Measurements from ENCODE around the gene NRSN2. TPM values are rescaled to one million over a fixed set of nuclear protein-coding genes. Genes with fewer than 3 reads are reported as not detected.
A peak's percentile ranks its signal among the peaks of the same experiment; 100 is the strongest.

Gene NRSN2
- total and polyA plus RNA-seq, 5 donors from 2014 or later, result 0.52 to 1.5 (median 1.3) TPM; not detected in 1

- Histone ChIP-seq H3K4me3 (ENCODE audit: low read depth, low read length) (no peak overlapping the region), H3K9me3 (ENCODE audit: control insufficient read depth in 2 of 2, low read length in 2 of 2) (no peaks in the 10 kb centered on the region), H3K36me3 (ENCODE audit: control insufficient read depth, insufficient read depth, low read length) (peaks cover 23% of the 10 kb centered on the region), H3K27ac (ENCODE audit: insufficient read depth, low read length, poor library complexity, severe bottlenecking) (no peak overlapping the region), H3K27me3 (ENCODE audit: control insufficient read depth, insufficient read depth, low read length) (no peaks in the 10 kb centered on the region), H3K4me1 (ENCODE audit: control insufficient read depth, insufficient read depth, low read length, poor library complexity, severe bottlenecking) (peaks cover 12% of the 10 kb centered on the region)
- H3K36me3 Mint-ChIP-seq, result peaks cover 17% of the 10 kb centered on the region
- ATAC-seq (ENCODE audit: low read depth in 2 of 2) (no peak), DNase-seq (no peak)
- no peak overlapping the region for H3K4me3 Mint-ChIP-seq
- H3K4me1 Mint-ChIP-seq, result peaks cover 0 to 18% (median 12%) of the 10 kb centered on the region in 4 donors
- no peaks in the 10 kb centered on the region for H3K27me3 Mint-ChIP-seq
- H3K27ac Mint-ChIP-seq, result peak overlapping the region in 1 of 3 donors; percentile 66
- no peaks in the 10 kb centered on the region for H3K9me3 Mint-ChIP-seq
Observed at GRCh38 chr20:400454-401275, 53.8 kb downstream of the NRSN2 start.

GRCh38 chr20:401682-402495 is 55.0 kb downstream of the NRSN2 start:
- Mint-ChIP-seq H3K4me1 (peaks cover 3 to 21% (median 15%) of the 10 kb centered on the region in 4 donors), H3K27ac (no peak overlapping the region), H3K4me3 (peak overlapping the region in 2 of 4 donors; percentile 4 to 62), H3K9me3 (no peaks in the 10 kb centered on the region), H3K36me3 (peaks cover 12% of the 10 kb centered on the region), H3K27me3 (peaks cover 2% of the 10 kb centered on the region)
- H3K36me3 ChIP-seq (ENCODE audit: control insufficient read depth, insufficient read depth, low read length), result peaks cover 11% of the 10 kb centered on the region
- no peak overlapping the region for H3K4me3 ChIP-seq (ENCODE audit: low read depth, low read length)
- peaks cover 12% of the 10 kb centered on the region for H3K4me1 ChIP-seq (ENCODE audit: control insufficient read depth, insufficient read depth, low read length, poor library complexity, severe bottlenecking)
- no peaks in the 10 kb centered on the region for H3K27me3 ChIP-seq (ENCODE audit: control insufficient read depth, insufficient read depth, low read length)
- DNase-seq (peak in 1 of 3 donors; percentile 38), ATAC-seq (ENCODE audit: low read depth in 2 of 2) (no peak)
- H3K27ac ChIP-seq (ENCODE audit: insufficient read depth, low read length, poor library complexity, severe bottlenecking), result no peak overlapping the region
- no peaks in the 10 kb centered on the region for H3K9me3 ChIP-seq (ENCODE audit: control insufficient read depth in 2 of 2, low read length in 2 of 2)

GRCh38 chr20:402496-402885 is 55.6 kb downstream of the NRSN2 start:
- ATAC-seq (ENCODE audit: low read depth in 2 of 2) (no peak), DNase-seq (peak in 1 of 3 donors; percentile 64)
- H3K27ac Mint-ChIP-seq, result peak overlapping the region in 1 of 3 donors; percentile 58

GRCh38 chr20:402898-403581 is 56.1 kb downstream of the NRSN2 start:
- DNase-seq (no peak), ATAC-seq (ENCODE audit: low read depth in 2 of 2) (no peak)
- Histone ChIP-seq H3K36me3 (ENCODE audit: control insufficient read depth, insufficient read depth, low read length) (no peaks in the 10 kb centered on the region), H3K27me3 (ENCODE audit: control insufficient read depth, insufficient read depth, low read length) (no peaks in the 10 kb centered on the region), H3K4me3 (ENCODE audit: low read depth, low read length) (no peak overlapping the region), H3K4me1 (ENCODE audit: control insufficient read depth, insufficient read depth, low read length, poor library complexity, severe bottlenecking) (peaks cover 19% of the 10 kb centered on the region), H3K9me3 (ENCODE audit: control insufficient read depth in 2 of 2, low read length in 2 of 2) (no peaks in the 10 kb centered on the region), H3K27ac (ENCODE audit: insufficient read depth, low read length, poor library complexity, severe bottlenecking) (no peak overlapping the region)
- Mint-ChIP-seq H3K4me1 (peaks cover 5 to 27% (median 20%) of the 10 kb centered on the region in 4 donors), H3K9me3 (no peaks in the 10 kb centered on the region), H3K27ac (peak overlapping the region in 1 of 3 donors; percentile 58), H3K4me3 (peak overlapping the region in 2 of 4 donors; percentile 39 to 61), H3K27me3 (peaks cover 5% of the 10 kb centered on the region), H3K36me3 (peaks cover 4% of the 10 kb centered on the region)

More at GRCh38 chr20:402496-402885, 55.6 kb downstream of the NRSN2 start:
- Mint-ChIP-seq H3K9me3 (no peaks in the 10 kb centered on the region), H3K4me1 (peaks cover 5 to 27% (median 20%) of the 10 kb centered on the region in 4 donors), H3K27me3 (peaks cover 5% of the 10 kb centered on the region), H3K36me3 (peaks cover 9% of the 10 kb centered on the region), H3K4me3 (no peak overlapping the region)
- H3K4me3 ChIP-seq (ENCODE audit: low read depth, low read length), result no peak overlapping the region
- H3K9me3 ChIP-seq (ENCODE audit: control insufficient read depth in 2 of 2, low read length in 2 of 2), result no peaks in the 10 kb centered on the region
- H3K36me3 ChIP-seq (ENCODE audit: control insufficient read depth, insufficient read depth, low read length), result peaks cover 4% of the 10 kb centered on the region
- H3K27ac ChIP-seq (ENCODE audit: insufficient read depth, low read length, poor library complexity, severe bottlenecking), result no peak overlapping the region
- H3K27me3 ChIP-seq (ENCODE audit: control insufficient read depth, insufficient read depth, low read length), result no peaks in the 10 kb centered on the region
- peaks cover 18% of the 10 kb centered on the region for H3K4me1 ChIP-seq (ENCODE audit: control insufficient read depth, insufficient read depth, low read length, poor library complexity, severe bottlenecking)

GRCh38 chr20:403582-403957 is 56.7 kb downstream of the NRSN2 start:
- H3K4me1 ChIP-seq (ENCODE audit: control insufficient read depth, insufficient read depth, low read length, poor library complexity, severe bottlenecking), result peaks cover 20% of the 10 kb centered on the region
- DNase-seq (no peak), ATAC-seq (ENCODE audit: low read depth in 2 of 2) (no peak)
- H3K4me3 Mint-ChIP-seq, result peak overlapping the region in 2 of 4 donors; percentile 17 to 61
- no peak overlapping the region for H3K27ac ChIP-seq (ENCODE audit: insufficient read depth, low read length, poor library complexity, severe bottlenecking)
- no peaks in the 10 kb centered on the region for H3K27me3 ChIP-seq (ENCODE audit: control insufficient read depth, insufficient read depth, low read length)
- H3K27ac Mint-ChIP-seq, result no peak overlapping the region
- H3K36me3 Mint-ChIP-seq, result peaks cover under 1% of the 10 kb centered on the region
- no peaks in the 10 kb centered on the region for H3K9me3 ChIP-seq (ENCODE audit: control insufficient read depth in 2 of 2, low read length in 2 of 2)
- H3K4me1 Mint-ChIP-seq, result peaks cover 5 to 27% (median 20%) of the 10 kb centered on the region in 4 donors
- H3K4me3 ChIP-seq (ENCODE audit: low read depth, low read length), result no peak overlapping the region
- H3K9me3 Mint-ChIP-seq, result no peaks in the 10 kb centered on the region
- peaks cover 5% of the 10 kb centered on the region for H3K27me3 Mint-ChIP-seq
- H3K36me3 ChIP-seq (ENCODE audit: control insufficient read depth, insufficient read depth, low read length), result no peaks in the 10 kb centered on the region

GRCh38 chr20:404088-404487 is 57.2 kb downstream of the NRSN2 start:
- no peak overlapping the region for H3K4me3 ChIP-seq (ENCODE audit: low read depth, low read length)
- DNase-seq, result no peak
- peaks cover 5% of the 10 kb centered on the region for H3K27me3 Mint-ChIP-seq
- peak overlapping the region in 2 of 4 donors; percentile 61 to 80 for H3K4me3 Mint-ChIP-seq
- peaks cover 0 to 2% (median 0%) of the 10 kb centered on the region in 7 donors for H3K9me3 Mint-ChIP-seq
- peaks cover 25% of the 10 kb centered on the region for H3K4me1 ChIP-seq (ENCODE audit: control insufficient read depth, insufficient read depth, low read length, poor library complexity, severe bottlenecking)
- H3K27ac ChIP-seq (ENCODE audit: insufficient read depth, low read length, poor library complexity, severe bottlenecking), result no peak overlapping the region
- no peaks in the 10 kb centered on the region for H3K36me3 ChIP-seq (ENCODE audit: control insufficient read depth, insufficient read depth, low read length)
- peaks cover 5 to 31% (median 24%) of the 10 kb centered on the region in 4 donors for H3K4me1 Mint-ChIP-seq
- H3K9me3 ChIP-seq (ENCODE audit: control insufficient read depth in 2 of 2, low read length in 2 of 2), result no peaks in the 10 kb centered on the region
- H3K27ac Mint-ChIP-seq, result peak overlapping the region in 1 of 3 donors; percentile 60
- H3K27me3 ChIP-seq (ENCODE audit: control insufficient read depth, insufficient read depth, low read length), result no peaks in the 10 kb centered on the region
- H3K36me3 Mint-ChIP-seq, result no peaks in the 10 kb centered on the region
- no peak for ATAC-seq (ENCODE audit: low read depth in 2 of 2)

Data from CD4-positive, CD25-positive, alpha-beta regulatory T cell (primary cell).